ENCODE measurements around the gene STK11.
A peak's percentile ranks its signal among the peaks of the same experiment; 100 is the strongest.

STK11 gene

DNA sequence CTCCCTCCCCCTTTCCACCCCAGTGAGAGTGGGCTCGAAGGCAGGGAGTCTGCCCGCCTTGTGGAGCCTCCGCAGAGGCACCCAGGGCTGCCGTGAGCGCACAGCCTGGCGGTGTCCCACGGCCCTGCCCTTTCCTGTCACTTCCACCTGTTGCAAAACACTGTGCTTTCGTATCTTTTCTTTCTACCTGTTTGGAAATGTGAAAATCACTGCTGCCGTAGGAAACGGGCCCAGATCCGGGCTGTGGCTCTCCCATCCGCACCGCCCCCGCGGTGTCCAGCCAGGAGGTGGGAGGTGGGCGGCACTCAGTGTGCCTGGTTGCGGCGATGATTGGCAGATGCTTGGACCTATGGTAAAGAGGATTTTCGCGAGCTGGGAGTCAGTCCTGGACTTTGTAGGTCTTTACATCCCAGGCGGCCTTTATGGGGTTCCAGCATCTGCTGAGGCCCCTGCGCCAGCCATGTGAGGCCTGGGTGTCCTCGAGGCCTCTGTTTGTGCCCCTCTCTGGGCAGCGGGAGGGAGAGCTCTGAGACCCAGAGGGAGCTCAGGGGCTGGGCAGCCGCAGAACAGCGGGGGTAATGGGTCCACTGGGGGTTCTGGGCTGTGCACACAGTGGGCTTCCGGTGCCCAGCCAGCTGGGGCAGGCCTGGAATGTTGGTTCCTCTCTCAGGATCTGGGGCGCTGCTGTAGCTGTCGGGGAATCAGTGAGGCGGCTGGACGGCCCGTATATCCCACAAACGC, 6.1 kb downstream of the STK11 start:
- DNase-seq, result no peak

- peak; percentile 91 for DNase-seq
These were observed 8.1 kb downstream of the STK11 start for GRCh38 chr19:1213391-1214286.

- no peak for DNase-seq
These were observed 8.8 kb downstream of the STK11 start for GRCh38 chr19:1214299-1214861.

- DNase-seq, result no peak
These were observed 9.5 kb downstream of the STK11 start for GRCh38 chr19:1214862-1215731.

- no peak for DNase-seq
These were observed 11.2 kb downstream of the STK11 start for GRCh38 chr19:1216756-1217155.

DNA sequence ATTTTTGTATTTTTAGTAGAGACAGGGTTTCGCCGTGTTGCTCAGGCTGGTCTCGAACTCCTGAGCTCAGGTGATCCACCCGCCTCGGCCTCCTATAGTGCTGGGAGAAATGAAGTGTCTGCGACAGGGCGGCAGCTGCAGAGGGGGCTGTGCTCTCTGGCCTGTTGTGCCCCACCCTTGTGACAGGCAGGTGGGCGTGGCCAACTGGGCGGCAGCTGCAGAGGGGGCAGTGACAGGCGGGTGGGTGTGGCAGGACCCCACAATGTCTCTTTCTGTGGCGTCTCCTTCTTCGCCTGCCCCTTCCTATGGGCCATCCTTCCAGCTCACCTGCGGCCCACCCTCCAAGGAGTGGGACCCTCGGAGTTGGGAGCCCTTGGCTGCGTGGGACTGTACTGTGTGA, 11.8 kb downstream of the STK11 start:
- peak; percentile 81 for DNase-seq

- no peak for DNase-seq
These were observed 13.4 kb downstream of the STK11 start for GRCh38 chr19:1218751-1219567.

DNA sequence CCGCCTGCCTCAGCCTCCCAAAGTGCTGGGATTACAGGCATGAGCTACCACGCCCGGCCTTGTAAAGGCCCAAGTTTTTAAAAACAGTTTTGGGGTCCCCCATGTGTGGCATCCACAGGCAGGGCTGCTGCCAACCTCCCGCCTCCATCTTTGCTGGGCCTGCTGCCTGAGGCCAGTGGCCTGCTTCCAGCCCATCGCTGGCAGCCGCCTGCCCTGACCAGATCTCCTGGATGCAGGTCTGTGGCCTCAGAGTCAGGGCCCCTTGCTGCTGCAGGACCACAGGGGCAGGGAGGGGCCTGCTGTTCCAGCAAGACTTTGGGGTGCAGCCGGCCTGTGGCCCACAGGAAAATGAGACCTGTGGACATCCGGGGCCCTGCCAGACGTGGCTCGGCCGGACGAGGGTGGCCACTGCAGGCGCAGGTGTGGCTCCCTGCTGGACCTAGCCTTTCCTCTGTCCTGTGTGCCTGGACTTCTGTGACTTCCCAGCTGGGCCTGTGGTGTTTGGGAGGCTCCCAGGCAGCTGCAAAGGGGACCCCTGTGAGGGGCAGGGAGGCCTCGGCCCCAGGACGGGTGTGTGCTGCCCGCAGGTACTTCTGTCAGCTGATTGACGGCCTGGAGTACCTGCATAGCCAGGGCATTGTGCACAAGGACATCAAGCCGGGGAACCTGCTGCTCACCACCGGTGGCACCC, 14.4 kb downstream of the STK11 start:
- no peak for DNase-seq

DNA sequence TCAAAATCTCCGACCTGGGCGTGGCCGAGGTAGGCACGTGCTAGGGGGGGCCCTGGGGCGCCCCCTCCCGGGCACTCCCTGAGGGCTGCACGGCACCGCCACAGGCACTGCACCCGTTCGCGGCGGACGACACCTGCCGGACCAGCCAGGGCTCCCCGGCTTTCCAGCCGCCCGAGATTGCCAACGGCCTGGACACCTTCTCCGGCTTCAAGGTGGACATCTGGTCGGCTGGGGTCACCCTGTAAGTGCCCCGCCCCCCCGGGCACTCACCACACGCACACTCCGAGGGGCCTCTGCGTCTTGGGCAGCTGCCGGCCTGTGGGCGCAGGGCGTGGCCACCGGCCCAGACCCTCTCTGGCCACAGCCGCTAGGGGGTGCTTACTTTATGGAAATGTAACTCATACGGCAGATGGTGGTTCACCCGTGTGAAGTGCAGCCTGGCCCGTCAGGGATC, 14.9 kb downstream of the STK11 start:
- DNase-seq, result no peak

- DNase-seq, result no peak
These were observed 15.7 kb downstream of the STK11 start for GRCh38 chr19:1220976-1221903.

- DNase-seq, result no peak
These were observed 16.3 kb downstream of the STK11 start for GRCh38 chr19:1221904-1222255.

GRCh38 chr19:1222394-1222793, 16.8 kb downstream of the STK11 start:
- no peak for DNase-seq

DNA sequence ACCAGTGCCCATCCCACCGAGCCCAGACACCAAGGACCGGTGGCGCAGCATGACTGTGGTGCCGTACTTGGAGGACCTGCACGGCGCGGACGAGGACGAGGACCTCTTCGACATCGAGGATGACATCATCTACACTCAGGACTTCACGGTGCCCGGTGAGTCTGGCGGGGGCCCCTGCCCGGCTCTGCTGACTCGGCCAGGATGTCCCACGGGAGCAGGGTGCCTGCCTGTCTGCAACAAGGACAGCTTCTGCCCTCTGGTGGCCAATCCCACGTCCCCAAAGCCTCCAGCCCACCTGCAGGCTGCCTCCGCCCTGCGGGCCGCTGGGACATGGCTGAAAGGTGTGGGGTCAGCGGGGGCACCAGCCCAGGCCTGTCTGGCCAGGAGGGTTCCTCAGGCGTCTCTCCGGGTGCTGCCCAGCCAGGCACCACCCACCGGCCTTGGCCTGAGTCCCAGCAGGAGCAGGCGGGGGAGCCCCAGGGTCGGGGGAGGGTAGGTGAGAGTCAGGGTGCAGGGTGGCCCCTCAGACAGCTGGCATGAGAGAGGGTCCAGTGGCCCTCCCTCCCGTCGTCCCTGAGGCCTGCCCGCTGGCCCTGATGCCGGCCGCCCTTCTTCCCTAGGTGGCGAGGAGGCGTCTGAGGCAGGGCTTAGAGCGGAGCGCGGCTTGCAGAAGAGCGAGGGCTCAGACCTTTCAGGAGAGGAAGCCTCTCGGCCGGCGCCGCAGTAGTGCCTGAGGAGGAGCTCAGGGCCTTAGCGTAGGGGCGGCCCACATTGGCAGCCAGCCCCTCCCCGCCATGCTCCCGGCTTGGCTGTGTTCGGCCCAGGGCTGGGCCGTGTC, 17.7 kb downstream of the STK11 start:
- peak; percentile 58 for DNase-seq

- no peak for DNase-seq
These were observed 18.7 kb downstream of the STK11 start for GRCh38 chr19:1224047-1224825.

DNA sequence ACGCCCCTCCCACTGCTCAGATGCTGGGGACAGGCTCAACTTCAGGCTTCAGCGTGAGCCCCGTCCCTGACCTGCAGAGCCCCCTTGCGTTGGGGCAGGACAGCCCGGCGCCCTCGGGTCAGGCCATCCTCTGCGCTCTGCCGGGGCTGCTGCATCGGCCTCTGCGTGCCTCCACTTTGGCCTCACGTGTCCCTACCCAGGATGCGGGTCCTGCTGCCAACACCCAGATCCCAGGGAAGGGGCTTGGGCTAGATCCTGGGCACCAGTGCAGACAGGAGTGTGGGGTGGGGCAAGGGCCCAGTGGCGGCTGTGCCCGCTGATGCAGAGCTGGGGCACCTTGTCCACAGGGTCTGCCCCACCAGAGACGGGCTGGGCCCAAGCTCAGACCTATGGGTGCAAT, 19.3 kb downstream of the STK11 start:
- DNase-seq, result no peak

- DNase-seq, result no peak
These were observed 20.1 kb downstream of the STK11 start for GRCh38 chr19:1225440-1226226.

GRCh38 chr19:1226227-1226518, 20.6 kb downstream of the STK11 start:
- DNase-seq, result no peak
